Lower leg skin (tissue), 3 donors: ENCODE measurements around the gene SMOC1.

Source experiments
- POLR2A ChIP-seq, 2 donors: fragments of 450-650 bp; IDR thresholded peaks; one replicate each; pipeline ENCODE4 v1.6.1; 2016 to 2017; ENCODE audit warnings: antibody characterized with exemption in 2 of 2, mild to moderate bottlenecking in 1 of 2, moderate library complexity in 1 of 2
- TF ChIP-seq, protein P1 (sequence below), 3 donors: fragments of 450-650 bp; IDR thresholded peaks; one replicate each; pipeline ENCODE4 v1.5.1; 2016; ENCODE audit warnings: antibody characterized with exemption in 3 of 3, mild to moderate bottlenecking in 3 of 3, moderate library complexity in 2 of 3

DNA sequence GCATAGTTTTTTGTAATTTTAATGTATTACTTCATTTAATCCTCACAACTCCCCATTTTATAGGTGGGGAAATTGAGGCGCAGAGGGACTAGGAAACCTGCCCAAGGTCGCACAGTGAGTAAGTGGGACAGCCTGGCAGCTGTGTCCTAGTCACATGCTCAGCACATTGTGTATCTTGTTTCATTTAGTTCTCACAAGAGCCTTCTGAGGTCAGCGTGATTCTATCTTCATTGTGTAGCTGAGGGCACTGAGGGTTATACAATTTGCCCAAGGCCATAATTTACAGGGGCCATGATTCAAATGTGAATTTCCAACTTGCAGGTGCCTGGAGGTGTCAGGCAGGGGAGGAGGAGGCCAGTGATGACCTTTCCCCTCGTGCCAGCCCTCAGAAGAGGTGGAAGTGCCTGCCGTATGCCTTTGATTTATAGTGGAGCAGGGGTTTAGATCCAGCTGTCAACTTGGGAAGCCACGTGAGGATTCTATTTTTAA lies 30.3 kb upstream of the SMOC1 start:
- TF ChIP-seq POLR2A (IDR thresholded peaks at IDR 0.05): no peak
- TF ChIP-seq, protein P1, sequence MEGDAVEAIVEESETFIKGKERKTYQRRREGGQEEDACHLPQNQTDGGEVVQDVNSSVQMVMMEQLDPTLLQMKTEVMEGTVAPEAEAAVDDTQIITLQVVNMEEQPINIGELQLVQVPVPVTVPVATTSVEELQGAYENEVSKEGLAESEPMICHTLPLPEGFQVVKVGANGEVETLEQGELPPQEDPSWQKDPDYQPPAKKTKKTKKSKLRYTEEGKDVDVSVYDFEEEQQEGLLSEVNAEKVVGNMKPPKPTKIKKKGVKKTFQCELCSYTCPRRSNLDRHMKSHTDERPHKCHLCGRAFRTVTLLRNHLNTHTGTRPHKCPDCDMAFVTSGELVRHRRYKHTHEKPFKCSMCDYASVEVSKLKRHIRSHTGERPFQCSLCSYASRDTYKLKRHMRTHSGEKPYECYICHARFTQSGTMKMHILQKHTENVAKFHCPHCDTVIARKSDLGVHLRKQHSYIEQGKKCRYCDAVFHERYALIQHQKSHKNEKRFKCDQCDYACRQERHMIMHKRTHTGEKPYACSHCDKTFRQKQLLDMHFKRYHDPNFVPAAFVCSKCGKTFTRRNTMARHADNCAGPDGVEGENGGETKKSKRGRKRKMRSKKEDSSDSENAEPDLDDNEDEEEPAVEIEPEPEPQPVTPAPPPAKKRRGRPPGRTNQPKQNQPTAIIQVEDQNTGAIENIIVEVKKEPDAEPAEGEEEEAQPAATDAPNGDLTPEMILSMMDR (IDR thresholded peaks at IDR 0.05): no peak
